ENCODE measurements around the gene CHMP4A. TPM values are rescaled to one million over a fixed set of nuclear protein-coding genes. Genes with fewer than 3 reads are reported as not detected.

Gene CHMP4A
- total RNA-seq (2022): 88.6 and 99.0 TPM in 2 replicates
- Bru-seq, nascent RNA: percentile 96 among the genes with signal in this experiment
- percentile 94 among the genes with signal in this experiment for BruChase-seq, experiment 1, labeled RNA remaining after a 6-hour chase
- percentile 96 among the genes with signal in this experiment for BruChase-seq, experiment 2, labeled RNA remaining after a 2-hour chase
- long read RNA-seq, transcript CHMP4A-201 (6 exons, 1,393 nt): major isoform, 196 of 215 reads
- long read RNA-seq, partial matches to known transcripts: 1 of 215 reads
- long read RNA-seq, other reads (novel, unspliced or antisense): 17 of 215 reads

- H3K4me3 Mint-ChIP-seq (ENCODE audit: unreplicated experiment): peak within 1 kb of the TSS; percentile 96
- peak within 1 kb of the TSS; percentile 99 for H3K27ac Mint-ChIP-seq (ENCODE audit: low read depth, unreplicated experiment)
- POLR2A ChIA-PET: interaction anchor here (0.6 to 5.9 kb wide), 31 partner anchors 10 to 217 kb away, joined by 3 to 69 read pairs (median 6); partner anchors contain the start of genes DCAF11, DHRS1, GMPR2 and IPO4
- peak; percentile 98 for DNase-seq (ENCODE audit: unreplicated experiment)
- CTCF ChIA-PET: interaction anchor here (0.6 to 4.2 kb wide), 10 partner anchors 13 to 224 kb away, joined by 3 to 32 read pairs (median 4); partner anchors contain the start of genes CIDEB, TINF2 and TM9SF1
- no TSS peak for BruUV-seq (replicated peaks)
- peaks cover 75% of the 10 kb centered on the region for H3K36me3 Mint-ChIP-seq (ENCODE audit: insufficient read depth, unreplicated experiment)
- peaks cover 20% of the 10 kb centered on the region for H3K4me1 Mint-ChIP-seq (ENCODE audit: insufficient read depth, unreplicated experiment)
- H3K27me3 Mint-ChIP-seq (ENCODE audit: insufficient read depth, unreplicated experiment): no peaks in the 10 kb centered on the region
- no peak for TF ChIP-seq CTCF (IDR thresholded peaks at IDR 0.05; ENCODE audit: unreplicated experiment)
- intact Hi-C loops (cut with micrococcal nuclease): loop anchor here (2.0 kb wide), 1 partner anchor 24 kb away; the partner anchor contains the start of gene IPO4
- no peaks in the 10 kb centered on the region for H3K9me3 Mint-ChIP-seq (ENCODE audit: unreplicated experiment)
Observed at GRCh38 chr14:24212924-24213865, at the start of gene CHMP4A. CHMP4A (minus strand) TSS chr14:24213488; CDS start chr14:24213439, 49 bp downstream.

- intact Hi-C loops (cut with micrococcal nuclease): no loop called here
- POLR2A ChIA-PET: interaction anchor here (1.2 to 7.2 kb wide), 4 partner anchors 8 to 36 kb away, joined by 4 to 62 read pairs (median 14); partner anchors contain the start of genes DHRS1, NOP9 and RABGGTA
- H3K27ac Mint-ChIP-seq (ENCODE audit: low read depth, unreplicated experiment): no peak overlapping the region
Observed at GRCh38 chr14:24261969-24262327, 48.7 kb upstream of the CHMP4A start.

GRCh38 chr14:24261256-24261968, 48.1 kb upstream of the CHMP4A start:
- Mint-ChIP-seq H3K4me3 (ENCODE audit: unreplicated experiment) (no peak overlapping the region), H3K4me1 (ENCODE audit: insufficient read depth, unreplicated experiment) (peaks cover 55% of the 10 kb centered on the region), H3K9me3 (ENCODE audit: unreplicated experiment) (no peaks in the 10 kb centered on the region), H3K27me3 (ENCODE audit: insufficient read depth, unreplicated experiment) (no peaks in the 10 kb centered on the region), H3K27ac (ENCODE audit: low read depth, unreplicated experiment) (peak overlapping the region; percentile 79), H3K36me3 (ENCODE audit: insufficient read depth, unreplicated experiment) (peaks cover 23% of the 10 kb centered on the region)
- POLR2A ChIA-PET: interaction anchor here (0.9 to 7.2 kb wide), 4 partner anchors 10 to 37 kb away, joined by 5 to 62 read pairs (median 14); partner anchors contain the start of genes DHRS1, NOP9, RABGGTA and TINF2
- no peak for TF ChIP-seq CTCF (IDR thresholded peaks at IDR 0.05; ENCODE audit: unreplicated experiment)
- intact Hi-C loops (cut with micrococcal nuclease): no loop called here
- DNase-seq (ENCODE audit: unreplicated experiment): no peak
- CTCF ChIA-PET: interaction anchor here (0.6 to 32.3 kb wide), 6 partner anchors 9 to 48 kb away, joined by 3 to 457 read pairs (median 6); partner anchors contain the start of genes DHRS1, GMPR2, LTB4R2 and NOP9
- BruUV-seq (replicated peaks): no TSS peak

More at GRCh38 chr14:24261969-24262327, 48.7 kb upstream of the CHMP4A start:
- CTCF ChIA-PET: interaction anchor here (0.6 to 32.3 kb wide), 6 partner anchors 9 to 48 kb away, joined by 3 to 457 read pairs (median 6); partner anchors contain the start of genes DHRS1, GMPR2, LTB4R2 and NOP9
- Mint-ChIP-seq H3K36me3 (ENCODE audit: insufficient read depth, unreplicated experiment) (peaks cover 24% of the 10 kb centered on the region), H3K9me3 (ENCODE audit: unreplicated experiment) (no peaks in the 10 kb centered on the region), H3K27me3 (ENCODE audit: insufficient read depth, unreplicated experiment) (no peaks in the 10 kb centered on the region), H3K4me1 (ENCODE audit: insufficient read depth, unreplicated experiment) (peaks cover 58% of the 10 kb centered on the region), H3K4me3 (ENCODE audit: unreplicated experiment) (no peak overlapping the region)
- no peak for DNase-seq (ENCODE audit: unreplicated experiment)
- no TSS peak for BruUV-seq (replicated peaks)
- TF ChIP-seq CTCF (IDR thresholded peaks at IDR 0.05; ENCODE audit: unreplicated experiment): no peak
